Activated CD8-positive, alpha-beta memory T cell treated with anti-CD3 and anti-CD28 coated beads, Interleukin-2, amount 50 U/mL, for 1 hour (primary cell): Measurements from ENCODE around the gene SLC16A11.
"Not testable (repeated sequence)": the region's sequence is repeated elsewhere in the genome, so short reads cannot be mapped to it uniquely, and the experiment has no call there.

ENCODE experiments used
- DNase-seq: peaks from one replicate; pipeline ENCODE4 v3.0.0-alpha.2; 2020; ENCODE audit errors: extremely low read depth

The SLC16A11 gene

GRCh38 chr17:7058831-7059447 lies 15.0 kb upstream of the SLC16A11 start:
- DNase-seq, result no peak

GRCh38 chr17:7056386-7056785 lies 12.5 kb upstream of the SLC16A11 start:
- no peak for DNase-seq

- not testable (repeated sequence) for DNase-seq
Observed at GRCh38 chr17:7050583-7050982, 6.7 kb upstream of the SLC16A11 start.

GRCh38 chr17:7048968-7049367 lies 5.1 kb upstream of the SLC16A11 start:
- no peak for DNase-seq

- no peak for DNase-seq
Observed at GRCh38 chr17:7047566-7047965, 3.7 kb upstream of the SLC16A11 start.

- peak; percentile 66 for DNase-seq
Observed at GRCh38 chr17:7046725-7047397, 3.0 kb upstream of the SLC16A11 start.

- no peak for DNase-seq
Observed at GRCh38 chr17:7046127-7046724, 2.3 kb upstream of the SLC16A11 start.

GRCh38 chr17:7045492-7046126 lies 1.7 kb upstream of the SLC16A11 start:
- DNase-seq, result no peak

- no peak for DNase-seq
Observed at GRCh38 chr17:7043182-7043496, 753 bp downstream of the SLC16A11 start.

- no peak for DNase-seq
Observed at GRCh38 chr17:7042501-7043181, 1.3 kb downstream of the SLC16A11 start.

GRCh38 chr17:7041607-7042500 lies 2.0 kb downstream of the SLC16A11 start:
- DNase-seq, result no peak

- DNase-seq, result no peak
Observed at GRCh38 chr17:7039832-7040231, 4.1 kb downstream of the SLC16A11 start.

- no peak for DNase-seq
Observed at GRCh38 chr17:7038025-7038862, 5.6 kb downstream of the SLC16A11 start.

GRCh38 chr17:7035591-7036368 lies 8.1 kb downstream of the SLC16A11 start, which contains the start of gene SLC16A13:
Gene SLC16A13, plus strand, starts transcription at chr17:7036015. Its CDS starts 368 bp downstream, at chr17:7036383.
- peak; percentile 98 for DNase-seq

- no peak for DNase-seq
Observed at GRCh38 chr17:7034955-7035590, 8.8 kb downstream of the SLC16A11 start.

- DNase-seq, result no peak
Observed at GRCh38 chr17:7029659-7030058, 14.2 kb downstream of the SLC16A11 start.

- no peak for DNase-seq
Observed at GRCh38 chr17:7029096-7029495, 14.8 kb downstream of the SLC16A11 start.

- no peak for DNase-seq
Observed at GRCh38 chr17:7027335-7027734, 16.6 kb downstream of the SLC16A11 start.
